Kidney tubule cell (primary cell): Measurements from ENCODE around the gene KBTBD13.
A peak's percentile ranks its signal among the peaks of the same experiment; 100 is the strongest.

Source experiments
- DNase-seq: peaks from one replicate; pipeline ENCODE4 v3.0.0-alpha.2; 2018; ENCODE audit warnings: low spot score

The KBTBD13 gene

DNA sequence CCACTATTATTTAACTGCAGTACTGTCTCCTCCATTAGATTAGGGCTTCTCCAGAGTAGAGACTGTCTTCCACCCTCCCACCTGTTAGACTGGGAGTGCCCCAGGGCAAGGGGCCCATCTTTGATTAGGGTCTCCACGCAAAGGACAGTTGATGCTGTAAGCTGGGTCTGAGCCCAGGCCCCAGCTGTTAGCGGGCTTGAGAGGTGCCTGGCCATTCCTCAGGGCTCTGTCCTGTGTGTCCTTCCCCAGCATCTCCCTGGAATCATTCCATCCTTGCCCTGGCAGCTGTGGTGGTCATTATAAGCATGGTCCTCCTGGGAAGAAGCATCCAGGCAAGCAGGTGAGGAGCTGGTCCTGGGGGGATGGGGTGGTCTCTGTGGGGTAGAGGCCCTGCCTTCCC is 25.3 kb upstream of the KBTBD13 start:
- no peak for DNase-seq

DNA sequence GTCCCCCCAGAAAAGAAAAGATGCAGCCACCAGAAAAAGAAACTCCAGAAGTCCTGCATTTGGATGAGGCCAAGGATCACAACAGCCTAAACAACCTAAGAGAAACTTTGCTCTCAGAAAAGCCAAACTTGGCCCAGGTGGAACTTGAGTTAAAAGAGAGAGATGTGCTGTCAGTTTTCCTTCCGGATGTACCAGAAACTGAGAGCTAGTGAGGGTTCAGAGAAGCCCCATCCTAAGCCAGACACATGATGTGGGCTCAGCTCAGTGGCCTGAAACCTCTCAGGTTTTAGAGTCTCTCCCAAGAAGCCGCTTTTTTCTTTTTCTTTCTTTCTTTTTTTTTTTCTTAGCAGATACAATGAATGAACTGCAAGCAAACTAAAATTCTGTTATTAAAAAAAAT is 23.6 kb upstream of the KBTBD13 start:
- no peak for DNase-seq

DNA sequence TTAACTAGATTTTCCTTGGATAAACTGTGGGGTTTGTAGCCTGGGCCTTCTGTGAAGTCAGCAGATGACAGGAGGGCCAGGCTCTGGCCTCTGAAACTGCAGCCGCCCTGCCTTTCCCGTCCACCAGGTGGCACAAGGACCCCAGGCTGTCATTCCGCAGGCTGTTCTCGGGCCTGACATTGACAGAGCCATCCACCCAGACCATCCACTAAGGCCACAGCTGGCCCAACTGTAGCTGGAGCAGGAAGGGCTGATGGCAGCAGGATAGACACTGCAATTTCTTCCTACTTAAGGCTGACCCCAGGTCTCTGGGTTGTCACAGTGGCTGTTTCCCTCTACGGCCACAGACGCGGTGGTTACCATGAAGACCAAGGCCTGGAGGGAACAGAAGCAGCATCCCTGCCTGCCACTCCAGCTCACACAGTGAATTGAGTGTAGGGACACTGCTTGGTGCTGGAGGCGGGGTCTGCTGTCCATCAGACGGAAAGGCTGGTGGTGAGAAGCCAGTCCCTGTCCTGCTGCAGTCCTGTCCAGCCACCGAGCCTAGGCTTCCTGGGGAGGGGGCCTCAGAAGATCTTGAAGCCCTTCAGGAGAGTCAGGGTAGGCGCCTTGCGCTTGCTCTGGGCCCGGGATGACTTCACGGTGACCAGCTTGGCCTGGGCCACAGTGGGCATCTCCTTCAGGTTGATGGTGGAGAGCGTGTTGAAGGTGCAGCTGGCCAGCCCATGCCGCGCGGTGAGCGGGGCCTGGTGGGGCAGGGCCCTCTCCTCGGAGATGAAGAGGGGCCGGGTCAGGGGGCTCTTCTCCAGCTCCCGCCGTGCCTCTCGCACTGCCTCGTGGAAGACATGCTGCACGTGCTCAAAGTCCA is 22.0 kb upstream of the KBTBD13 start:
- DNase-seq = peak; percentile 77

DNA sequence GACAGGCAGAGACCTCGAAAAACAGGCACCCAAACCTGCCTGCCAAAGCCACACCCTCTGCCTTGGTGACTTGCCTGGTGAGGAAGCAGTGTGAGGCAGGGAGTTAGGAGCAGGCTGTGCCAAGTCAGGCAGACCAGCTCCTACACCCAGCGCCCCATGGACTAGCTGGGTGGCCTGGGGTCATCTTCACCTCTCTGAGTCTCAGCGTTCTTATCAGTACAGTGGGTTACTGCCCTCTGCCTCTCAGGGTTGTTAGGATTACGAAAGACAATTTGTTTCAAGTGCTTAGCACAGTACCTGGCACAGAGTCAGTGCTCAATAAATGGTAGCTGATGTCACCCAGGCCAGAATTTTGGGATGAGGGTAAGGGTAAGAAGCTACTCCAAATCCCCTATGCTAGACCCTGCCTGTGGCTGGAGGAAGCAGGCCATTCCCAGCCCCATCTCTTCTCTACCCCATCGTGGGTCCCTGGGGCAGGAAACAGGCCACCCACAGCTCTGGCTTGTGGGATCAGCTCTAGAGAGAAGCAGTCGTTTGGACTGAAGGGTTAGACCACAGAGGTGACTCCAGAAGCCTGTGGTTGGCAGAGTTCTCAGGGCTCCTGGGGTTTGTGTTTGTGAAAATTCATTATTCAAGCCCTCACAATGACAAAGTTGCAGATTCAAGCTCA is 21.2 kb upstream of the KBTBD13 start:
- peak; percentile 58 for DNase-seq

DNA sequence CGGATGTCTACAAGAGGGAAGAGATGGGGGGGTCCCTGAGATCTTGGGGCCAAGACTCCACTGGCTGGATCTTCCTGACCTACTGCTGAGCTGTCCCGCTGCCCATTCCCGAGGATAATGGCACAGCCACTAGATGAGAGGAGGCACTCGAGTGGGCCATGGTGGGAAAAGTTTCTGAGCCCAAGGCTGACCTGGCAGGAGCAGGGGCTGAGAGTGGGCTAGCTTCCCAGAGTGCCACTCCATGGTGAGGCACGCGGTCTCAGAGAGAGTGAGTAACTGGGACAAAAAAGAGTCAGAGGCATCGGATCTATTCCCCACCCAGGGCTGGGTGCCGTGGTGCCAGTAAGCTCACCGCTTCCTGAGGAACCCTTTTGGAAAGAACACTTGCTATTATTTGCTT is 20.4 kb upstream of the KBTBD13 start:
- no peak for DNase-seq

DNA sequence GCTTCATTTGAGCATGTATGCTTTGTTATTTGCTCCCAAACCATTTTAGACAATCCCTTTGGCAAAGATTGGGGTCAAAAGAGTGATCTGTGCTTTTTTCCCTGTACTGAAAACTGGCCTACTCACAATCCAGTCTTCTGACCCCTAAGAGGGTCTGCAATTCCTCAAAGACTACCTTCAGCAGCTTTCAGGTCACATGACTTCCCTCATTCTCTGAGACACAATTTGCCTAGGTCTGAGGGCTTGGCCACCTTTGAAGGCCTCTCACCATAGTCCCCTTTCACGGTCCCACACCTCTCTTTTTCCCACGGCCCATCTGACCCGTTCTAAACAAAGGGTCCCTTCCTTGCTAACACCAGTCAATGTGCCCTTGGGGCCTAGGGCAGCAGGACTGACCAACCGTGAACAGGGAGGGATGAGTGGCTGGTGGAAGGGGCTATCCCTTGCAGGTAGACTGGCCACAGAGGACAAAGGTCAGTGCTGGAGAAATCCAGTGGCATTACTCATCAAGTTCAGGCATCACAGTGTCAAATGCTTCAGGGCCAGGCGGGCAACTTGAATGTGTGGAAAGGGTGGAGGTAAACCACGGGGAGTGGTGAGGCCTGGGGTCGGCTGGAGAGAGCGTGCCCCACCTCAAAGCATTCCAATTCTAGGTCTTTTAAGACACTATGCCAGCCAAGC is 19.5 kb upstream of the KBTBD13 start:
- DNase-seq = peak; percentile 96

DNA sequence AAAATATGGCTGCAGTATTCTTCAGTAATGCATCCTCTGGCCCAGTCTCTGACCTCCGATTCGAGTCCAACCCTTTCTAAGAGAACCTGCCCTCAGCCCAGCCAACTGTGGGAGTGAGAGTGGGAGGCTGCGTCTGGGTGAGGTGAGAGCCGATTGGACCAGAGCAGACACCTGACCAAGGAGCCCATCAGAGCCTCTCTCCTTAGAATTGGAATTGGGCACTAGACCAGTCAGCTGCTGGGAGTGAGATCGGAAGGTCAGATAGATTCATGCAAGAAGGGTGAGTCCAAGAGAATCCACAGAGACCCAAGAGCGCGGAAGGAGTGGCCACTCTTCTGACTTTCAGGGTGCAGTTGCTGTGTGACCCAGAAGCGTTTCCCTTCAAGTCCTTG is 19.0 kb upstream of the KBTBD13 start:
- DNase-seq = no peak

DNA sequence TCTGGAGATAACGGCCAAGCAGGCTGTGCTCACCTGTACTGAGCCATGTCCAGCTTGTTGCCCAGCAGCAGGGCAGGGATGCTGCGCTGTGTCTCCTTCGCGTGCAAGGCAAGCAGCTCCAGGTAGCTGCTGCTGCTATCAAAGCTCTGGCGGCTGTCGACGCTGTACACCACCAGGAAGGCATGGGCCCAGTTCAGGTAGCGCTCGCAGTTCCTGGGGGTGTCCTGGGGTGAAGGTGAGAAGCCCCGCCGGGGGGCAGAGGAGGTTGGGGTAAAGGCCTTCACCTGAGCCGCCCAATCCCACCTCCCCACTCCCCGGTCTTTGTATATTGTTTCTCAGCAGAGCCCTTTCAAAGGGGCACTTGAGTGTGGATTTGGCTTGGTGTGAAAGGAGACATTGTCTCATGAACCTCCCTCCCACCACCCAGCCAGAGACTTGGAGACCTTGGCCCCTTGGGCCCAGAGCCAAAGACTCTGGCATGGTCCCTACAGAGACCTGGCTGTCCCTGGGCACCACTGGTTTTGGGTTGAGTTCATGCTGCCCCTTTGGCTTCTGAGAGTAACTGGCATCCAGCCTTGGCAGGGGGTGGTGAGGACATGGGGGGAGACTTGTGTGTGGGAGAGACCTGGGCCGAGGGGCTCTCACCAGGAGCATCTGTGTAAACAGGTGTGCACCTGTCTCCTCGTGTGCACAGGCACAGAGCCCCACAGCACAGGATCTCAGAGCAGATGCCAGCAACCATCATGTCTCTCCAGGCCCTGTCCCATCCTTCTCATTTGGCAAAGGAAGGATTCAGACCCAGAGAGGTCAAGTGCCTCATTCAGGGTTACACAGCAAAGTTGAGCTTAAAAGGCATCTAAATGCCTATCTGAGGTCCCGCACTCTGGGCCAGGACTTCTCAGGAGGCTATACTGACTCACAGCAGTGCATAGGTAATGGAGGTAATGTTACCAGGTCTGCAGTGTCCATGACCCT is 17.9 kb upstream of the KBTBD13 start:
- DNase-seq = no peak

DNA sequence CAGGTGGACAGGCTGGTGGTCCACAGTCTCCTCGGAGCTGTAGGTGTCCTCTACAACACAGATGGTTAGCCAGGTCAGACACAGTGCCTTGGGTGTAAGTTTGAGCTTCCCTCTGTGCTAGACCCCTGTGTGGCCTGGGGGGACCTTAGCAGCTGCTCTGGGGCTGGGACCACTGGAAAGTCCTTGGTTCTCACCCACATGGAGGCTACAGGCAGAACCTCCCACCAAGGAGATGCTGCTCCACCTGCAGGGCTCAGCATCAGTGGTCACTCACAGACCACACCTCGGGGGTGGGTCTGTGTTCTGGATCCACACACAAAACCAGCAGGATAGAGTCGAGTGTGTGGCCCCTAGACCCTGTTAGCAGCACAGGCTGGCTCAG is 17.2 kb upstream of the KBTBD13 start:
- DNase-seq = no peak

DNA sequence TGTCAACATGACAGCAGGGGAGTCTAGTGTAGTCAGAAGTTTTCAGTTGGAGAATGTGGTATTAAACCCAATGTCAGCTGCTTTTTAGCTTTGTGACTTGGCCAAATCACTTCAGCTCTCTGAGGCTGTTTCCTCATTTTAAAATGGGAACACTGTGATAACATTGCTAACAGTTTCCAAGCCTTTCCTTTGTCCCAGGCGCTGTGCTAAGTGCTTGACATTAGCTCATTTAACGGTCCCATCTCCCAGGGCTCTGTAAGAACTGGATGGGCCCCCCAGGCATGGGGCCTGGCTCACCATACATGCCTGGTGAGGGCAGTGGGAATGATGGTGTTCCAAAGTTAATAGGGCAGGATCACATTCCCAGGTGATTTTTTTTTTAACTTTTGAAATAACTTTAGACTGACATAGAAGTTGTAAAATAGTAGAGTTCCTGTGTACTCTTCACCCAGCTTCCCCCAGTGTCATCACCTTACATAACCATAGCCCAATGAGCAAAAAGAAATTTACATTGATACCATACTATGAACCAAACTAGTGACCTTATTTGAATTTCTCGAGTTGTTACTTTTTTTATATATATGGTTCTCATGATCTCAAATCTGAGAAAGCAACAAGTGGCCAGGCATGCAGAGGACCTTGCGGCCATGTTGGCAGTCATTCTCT is 16.5 kb upstream of the KBTBD13 start:
- no peak for DNase-seq

DNA sequence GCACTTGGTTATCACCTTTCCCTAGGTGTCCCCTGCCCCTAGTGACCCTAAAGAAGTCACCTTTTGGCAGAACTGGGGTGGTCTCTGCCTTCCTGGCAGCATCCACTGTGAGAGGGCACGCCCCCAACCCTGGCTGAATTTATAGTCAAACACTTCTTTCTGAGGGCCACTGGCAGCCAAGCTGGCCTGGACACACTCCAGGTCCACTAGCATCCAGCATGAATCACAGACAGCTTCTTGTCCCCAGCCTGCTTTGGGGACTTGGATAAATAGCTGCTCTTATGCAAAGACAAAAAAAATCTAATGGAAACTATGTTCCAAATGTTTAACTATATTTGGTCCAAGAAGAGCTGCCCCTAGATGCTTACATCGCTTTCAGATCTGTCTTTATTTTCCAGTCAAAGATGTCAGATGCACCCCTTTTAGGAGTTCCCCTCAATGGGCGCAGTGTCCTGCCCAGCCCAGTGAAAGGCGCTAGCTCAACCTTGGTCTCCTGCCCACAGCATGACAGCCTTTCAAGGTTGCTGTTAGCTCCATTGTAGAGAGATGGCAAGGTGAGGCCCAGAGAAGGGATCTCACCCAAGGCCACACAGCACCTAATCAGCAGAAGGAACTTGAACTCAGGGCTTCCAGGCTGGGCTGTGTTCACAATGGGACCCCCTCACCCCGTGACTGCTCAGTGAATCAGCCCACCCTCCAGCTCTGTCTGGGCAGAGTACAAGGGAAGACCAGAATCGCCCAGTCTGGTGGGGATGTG is 15.7 kb upstream of the KBTBD13 start:
- DNase-seq = no peak

DNA sequence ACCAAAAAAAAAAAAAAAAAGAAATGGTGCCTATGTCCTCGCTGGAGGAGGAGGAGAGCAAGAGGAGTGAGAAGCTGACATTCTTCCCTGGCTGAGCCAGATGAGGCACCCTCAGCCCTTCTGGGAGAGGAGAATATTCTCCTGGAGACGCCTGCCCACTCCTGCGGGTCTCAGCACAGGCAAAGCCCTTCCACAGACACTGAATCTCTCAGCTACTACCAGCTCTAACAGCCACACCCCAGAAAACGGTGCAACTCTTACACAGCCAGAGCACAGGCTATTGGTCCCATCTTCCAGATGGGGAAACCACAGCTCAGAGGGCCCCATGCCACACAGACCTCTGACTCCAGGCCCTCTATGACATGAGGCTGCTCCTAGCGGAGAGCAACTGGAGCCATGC is 14.5 kb upstream of the KBTBD13 start:
- no peak for DNase-seq

DNA sequence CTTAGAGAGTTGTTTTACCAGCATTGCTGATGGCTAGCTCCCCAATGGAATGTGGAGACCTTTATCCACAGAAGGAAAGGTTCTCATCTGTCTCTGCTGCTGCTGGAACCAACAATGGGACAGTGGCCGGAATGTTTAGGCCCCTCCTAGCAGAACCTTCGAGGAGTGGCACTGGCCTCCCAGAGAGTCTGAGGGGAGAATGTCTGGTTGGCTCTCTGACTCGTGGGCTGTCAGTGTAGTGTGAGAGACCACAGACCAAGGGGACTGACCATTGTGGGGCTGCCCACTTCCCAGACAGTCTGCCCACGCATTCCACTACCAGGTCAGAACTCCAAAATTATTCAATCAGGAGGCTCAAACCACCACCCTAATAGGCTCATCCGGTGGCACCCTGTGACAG is 13.8 kb upstream of the KBTBD13 start:
- DNase-seq = peak; percentile 64

DNA sequence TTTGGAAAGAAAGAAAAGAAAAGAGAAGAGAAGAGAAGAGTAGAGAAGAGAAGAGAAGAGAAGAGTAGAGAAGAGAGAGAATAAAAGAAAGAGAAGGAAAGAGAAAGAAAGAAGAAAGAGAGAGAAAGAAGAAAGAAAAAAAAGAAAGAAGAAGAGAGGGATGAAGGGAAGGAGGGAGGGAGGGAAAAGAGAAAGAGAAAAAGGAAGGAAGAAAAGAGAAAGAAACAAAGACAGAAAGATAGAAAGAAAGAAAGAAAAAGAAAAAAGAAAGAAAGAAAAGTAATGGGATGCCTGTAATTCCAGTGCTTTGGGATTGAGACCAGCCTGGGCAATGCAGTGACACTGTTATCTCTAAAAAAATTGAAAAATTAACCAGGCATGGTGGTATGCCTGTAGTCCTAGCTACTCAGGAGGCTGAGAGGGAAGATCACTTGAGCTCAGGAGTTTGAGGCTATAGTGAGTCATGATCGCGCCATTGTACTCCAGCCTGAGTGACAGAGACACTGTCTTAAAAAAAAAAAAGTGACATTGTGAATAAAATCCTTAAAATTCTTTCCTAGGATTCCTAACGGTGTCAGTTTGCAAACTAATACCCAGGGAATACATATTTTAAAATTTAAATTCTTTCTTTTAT is 10.4 kb upstream of the KBTBD13 start:
- DNase-seq = peak; percentile 48

DNA sequence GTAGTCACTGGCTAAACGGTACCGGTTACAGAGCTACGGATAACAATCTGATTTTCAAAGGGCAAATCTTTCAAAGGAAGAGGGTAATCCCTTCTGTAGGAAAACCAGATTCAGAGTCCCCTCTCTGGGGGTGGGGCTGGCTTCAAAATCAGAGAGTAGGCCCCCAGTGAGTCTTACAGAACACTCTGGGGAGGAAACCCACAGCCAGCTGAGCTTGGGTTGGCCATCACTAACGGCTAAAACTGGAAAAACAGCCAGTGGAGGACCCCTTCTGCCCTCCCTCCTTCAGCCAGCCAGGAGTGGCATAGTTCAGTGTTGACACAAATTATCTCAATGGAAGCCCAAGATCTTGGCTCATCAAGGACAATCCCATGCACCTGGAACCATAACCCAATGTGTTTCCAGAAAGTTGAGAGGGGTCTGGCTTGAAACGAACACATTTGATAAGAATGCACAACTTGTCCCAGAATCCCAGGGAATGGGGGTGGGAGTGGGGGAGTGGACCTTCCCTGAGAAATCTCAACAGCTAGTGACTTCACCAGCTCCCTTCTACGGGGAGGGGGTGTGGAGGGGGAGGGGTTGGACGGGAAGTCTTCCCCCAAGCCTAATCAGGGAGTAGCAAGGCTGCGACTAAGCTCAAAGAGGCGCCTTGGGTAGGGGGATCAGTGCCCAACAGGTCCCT is 9.8 kb upstream of the KBTBD13 start:
- DNase-seq = no peak

DNA sequence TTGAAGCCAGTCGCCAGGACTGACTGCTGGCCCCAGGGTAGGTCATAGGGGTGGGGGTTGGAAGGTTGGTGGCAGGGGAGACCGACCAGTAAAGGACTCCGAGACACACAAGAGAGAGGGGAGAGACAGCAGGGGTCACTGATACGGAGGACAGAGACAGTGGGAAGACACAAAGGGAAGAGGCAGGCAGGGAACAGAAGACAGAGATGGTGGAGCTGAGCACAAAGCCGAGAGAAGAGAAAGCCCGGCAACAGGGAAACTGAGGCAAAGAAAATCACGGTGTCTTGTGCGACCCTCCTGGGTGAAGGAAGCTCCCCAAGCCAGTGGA is 9.3 kb upstream of the KBTBD13 start:
- no peak for DNase-seq

DNA sequence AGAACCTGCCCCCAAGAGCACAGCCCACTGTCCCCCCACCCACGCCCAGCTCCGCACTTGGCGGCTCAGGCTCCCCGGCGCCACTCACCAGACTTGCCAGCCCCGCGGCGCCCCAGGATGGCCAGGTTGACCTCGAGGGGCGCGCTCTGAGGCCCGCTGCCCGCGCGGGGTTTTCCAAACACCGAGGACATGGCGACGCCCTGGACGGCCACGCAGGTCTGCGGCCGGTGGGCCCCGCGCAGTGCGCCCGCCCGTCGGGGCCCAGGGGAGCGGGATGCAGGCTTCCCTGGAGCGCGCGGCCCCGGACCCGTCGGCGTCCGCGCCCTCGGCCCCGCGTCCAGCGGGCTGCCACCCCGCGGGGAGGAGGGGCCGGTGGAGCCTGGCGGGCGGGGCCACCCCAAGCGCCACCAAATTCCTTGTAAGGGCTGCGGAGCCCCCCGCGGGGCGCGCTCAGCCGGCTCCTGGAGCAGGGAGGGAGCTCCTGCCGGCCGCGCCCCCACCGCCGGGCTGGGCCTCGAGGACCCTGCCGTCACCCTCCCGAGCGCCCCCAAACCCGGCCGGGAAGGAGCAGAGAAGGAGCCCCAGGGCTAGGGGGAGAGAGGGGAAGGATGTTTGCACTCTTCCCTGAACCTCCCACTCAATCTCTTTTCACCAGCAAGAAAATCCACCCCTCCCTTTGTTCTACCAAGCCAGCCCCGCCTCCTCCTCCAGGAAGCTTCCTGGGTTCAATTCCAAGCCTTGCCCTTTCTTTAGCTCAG is 8.7 kb upstream of the KBTBD13 start, which contains the start of gene RASL12:
Gene RASL12, minus strand, starts transcription at position 347 of the 758 bp plus-strand sequence. Its CDS starts 156 bp downstream, at position 191.
- no peak for DNase-seq

DNA sequence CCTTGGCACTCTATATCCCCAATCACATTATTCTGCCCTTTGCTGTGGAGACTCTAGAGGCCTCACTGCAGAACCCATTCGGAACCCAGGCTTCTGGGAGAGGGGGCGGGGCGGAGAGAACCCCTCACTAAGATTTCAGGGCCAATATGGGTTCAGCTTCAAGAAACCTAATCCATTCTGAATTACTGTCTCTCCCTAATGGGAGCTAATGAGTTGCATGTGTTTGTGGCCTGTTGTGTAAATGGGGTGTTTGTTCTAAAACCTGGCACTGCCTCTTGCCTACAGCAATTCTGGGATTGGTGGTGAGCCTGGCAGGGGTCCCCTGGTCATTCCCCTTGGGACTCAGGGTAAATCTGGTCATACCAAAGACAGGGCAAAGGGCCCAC is 8.2 kb upstream of the KBTBD13 start:
- DNase-seq = no peak

DNA sequence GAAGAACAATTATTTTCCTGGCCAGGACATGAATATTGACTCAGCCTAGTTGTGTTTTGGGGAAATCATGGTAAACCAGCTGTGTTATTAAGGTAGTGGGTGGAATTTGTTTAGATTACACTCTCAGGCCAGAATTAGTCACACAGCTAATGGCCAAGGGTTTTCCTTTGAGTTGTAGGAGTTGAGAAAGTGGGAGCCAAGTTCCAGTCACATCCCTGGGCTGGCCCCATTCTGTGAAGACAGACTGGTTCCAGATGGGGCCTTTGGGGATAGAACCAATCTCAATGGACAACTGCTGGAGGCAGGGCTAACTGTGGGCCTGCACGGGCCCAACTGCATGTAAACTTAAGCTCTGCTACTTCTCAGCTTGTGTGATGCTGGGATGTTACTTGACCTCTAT is 7.4 kb upstream of the KBTBD13 start:
- no peak for DNase-seq
